ENCODE data around the gene CHD9. TPM values are rescaled to one million over a fixed set of nuclear protein-coding genes. Genes with fewer than 3 reads are reported as not detected.
A peak's percentile ranks its signal among the peaks of the same experiment; 100 is the strongest.
"Not testable (repeated sequence)": the region's sequence is repeated elsewhere in the genome, so short reads cannot be mapped to it uniquely, and the experiment has no call there.

The CHD9 gene
- polyA plus RNA-seq, 3 donors, result 53.2 to 65.6 (median 59.2) TPM

DNA sequence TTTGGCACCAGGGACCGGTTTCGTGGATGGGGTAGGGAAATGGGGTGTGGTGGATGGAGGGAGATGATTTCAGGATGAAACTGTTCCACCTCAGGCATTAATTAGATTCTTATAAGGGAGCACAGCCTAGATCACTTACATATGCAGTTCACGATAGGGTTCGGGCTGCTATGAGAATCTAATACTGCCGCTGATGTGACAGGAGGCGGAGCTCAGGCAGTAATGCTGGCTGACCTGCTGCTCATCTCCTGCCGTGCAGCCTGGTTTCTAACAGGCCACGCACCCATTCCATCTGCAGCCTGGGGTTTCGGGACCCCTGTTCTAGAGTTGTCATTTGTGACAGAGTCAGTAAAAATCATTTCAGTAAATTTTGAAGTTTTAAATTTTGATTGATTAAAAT, 99.7 kb downstream of the CHD9 start:
- no peak for DNase-seq (ENCODE audit: extremely low read depth in 1 of 11, low read depth in 9 of 11, low spot score in 4 of 11)

DNA sequence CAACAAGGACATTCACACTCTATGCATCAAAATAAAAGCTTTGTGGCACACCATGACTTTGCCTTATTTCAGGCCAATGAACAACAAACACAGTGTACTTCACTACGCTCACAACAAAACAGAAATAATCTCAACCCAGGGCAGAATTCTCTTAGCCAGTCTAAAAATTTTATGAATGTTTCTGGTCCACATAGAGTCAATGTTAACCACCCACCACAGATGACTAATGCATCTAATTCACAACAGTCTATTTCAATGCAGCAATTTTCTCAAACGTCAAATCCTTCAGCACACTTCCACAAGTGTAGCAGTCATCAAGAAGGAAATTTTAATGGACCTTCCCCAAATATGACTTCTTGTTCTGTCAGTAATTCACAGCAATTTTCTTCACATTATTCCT, 101.7 kb downstream of the CHD9 start:
- DNase-seq (ENCODE audit: extremely low read depth in 1 of 11, low read depth in 9 of 11, low spot score in 4 of 11), result no peak

DNA sequence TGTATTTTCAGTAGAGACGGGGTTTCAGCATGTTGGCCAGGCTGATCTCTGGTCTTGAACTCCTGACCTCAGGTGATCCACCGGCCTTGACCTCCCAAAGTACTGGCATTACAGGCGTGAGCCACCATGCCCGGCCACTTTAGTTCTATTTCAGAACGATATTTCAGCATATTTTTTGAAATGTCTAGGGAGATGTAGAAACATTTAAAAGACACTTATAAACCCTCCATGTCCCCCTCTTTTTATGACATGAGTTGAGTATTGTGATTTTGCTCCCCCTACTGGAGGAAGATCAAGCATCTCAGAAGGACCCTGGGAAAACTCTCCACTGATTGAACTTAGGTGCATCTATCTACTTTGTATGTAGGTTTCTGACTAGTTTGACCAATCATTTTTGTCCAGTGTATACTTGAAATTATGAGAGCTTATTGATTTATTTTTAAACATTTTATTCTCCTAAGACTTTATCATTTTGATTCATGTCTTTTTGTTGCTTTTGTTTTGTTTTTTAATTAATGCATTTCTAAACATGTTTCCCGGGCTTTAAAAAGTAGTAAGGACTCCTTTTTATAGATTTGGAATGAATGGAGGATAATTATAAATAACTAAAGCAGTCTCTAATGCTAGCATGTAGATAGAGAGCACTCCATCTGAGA, 105.1 kb downstream of the CHD9 start:
- peak; percentile 26 to 60 (median 39) for DNase-seq (ENCODE audit: extremely low read depth in 1 of 11, low read depth in 9 of 11, low spot score in 4 of 11)

DNA sequence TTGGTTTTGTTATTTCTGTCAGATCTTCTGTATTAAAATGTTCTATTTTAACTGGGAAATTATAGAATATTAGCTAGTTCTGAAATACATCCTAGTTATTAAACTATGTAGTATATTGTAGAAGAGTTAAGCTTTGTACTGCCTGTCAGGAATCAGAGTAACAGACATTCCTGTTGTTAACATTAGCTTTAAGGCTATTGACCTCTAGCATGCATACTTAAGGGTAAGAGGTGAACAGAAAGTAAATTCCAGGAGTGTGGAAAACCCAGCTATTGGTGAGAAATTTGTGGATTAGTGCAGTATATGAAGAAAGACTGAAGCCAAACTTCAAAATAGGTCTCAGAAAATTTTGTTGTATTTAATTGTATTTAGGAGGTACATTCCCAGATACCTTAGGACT, 111.3 kb downstream of the CHD9 start:
- DNase-seq (ENCODE audit: extremely low read depth in 1 of 11, low read depth in 9 of 11, low spot score in 4 of 11), result no peak

DNA sequence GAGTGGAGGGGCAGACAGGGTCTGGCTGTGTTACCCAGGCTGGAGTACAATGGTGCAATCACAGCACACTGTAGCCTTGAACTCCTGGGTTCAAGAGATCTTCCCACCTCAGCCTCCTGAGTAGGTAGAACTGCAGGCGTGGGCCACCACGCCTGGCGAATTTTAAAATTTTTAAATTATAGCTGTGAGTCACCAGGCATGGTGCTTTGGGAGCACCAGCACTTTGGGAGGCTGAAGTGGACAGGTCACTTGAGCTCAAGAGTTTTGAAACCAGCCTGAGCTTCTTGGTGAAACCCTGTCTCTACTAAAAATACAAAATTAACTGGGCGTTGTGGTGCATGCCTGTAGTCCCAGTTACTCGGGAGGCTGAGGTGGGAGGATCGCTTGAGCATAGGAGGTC, 114.0 kb downstream of the CHD9 start:
- DNase-seq (ENCODE audit: extremely low read depth in 1 of 11, low read depth in 9 of 11, low spot score in 4 of 11), result no peak

DNA sequence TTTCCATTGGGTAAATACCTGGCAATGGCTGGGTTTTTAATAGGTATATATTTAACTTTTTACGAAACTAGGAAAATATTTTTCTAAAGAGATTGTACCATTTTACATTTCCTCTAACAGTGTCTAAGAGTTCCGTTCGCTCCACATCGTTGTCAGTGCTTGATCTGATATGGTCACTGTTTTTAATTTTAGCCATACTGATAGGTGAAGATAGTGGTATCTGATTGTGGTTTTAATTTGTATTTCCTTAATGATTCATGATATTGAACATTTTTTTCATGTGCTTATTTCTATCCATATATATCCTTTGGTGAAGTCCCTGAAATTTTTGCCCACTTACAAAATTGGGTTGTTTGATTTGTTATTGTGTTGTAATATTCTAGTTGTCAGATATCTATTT, 117.7 kb downstream of the CHD9 start:
- no peak for DNase-seq (ENCODE audit: extremely low read depth in 1 of 11, low read depth in 9 of 11, low spot score in 4 of 11)

DNA sequence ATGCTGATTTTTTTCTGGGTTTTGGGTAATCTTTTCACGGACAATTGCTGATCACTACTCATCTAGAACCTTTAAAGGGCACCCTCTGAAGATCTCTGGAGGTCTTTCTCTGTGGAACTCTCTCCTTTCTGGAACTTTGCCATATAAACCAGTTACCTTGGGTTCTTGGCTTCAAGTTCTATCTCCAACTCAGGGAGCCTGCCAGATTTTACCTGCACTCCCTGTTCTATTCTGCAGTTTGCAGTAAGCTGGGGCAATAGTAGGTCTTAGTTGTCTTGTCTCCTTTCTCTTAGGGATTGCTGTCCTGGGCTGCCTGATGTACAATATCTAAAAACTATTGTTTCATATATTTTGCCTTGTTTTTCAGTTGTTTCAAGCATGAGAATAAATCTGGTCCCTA, 120.3 kb downstream of the CHD9 start:
- no peak for DNase-seq (ENCODE audit: extremely low read depth in 1 of 11, low read depth in 9 of 11, low spot score in 4 of 11)

DNA sequence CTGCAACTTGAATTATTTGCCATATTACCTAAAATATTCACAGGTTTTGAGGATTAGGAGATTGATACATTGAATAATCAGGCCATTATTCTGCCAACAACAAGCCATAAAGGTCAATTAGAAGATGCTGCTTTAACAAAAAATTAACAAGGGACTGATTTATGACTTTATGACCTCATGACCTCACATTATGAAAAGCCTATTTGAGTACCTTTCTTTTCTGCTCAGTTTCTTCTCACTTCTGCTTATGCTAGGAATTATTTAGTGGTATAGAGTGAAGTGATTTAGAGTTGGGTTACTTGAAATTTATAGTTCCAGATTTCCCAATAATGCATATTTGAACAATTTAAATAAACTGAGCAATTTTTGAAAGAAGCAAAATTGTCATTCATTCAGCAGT, 121.6 kb downstream of the CHD9 start:
- DNase-seq (ENCODE audit: extremely low read depth in 1 of 11, low read depth in 9 of 11, low spot score in 4 of 11), result no peak

DNA sequence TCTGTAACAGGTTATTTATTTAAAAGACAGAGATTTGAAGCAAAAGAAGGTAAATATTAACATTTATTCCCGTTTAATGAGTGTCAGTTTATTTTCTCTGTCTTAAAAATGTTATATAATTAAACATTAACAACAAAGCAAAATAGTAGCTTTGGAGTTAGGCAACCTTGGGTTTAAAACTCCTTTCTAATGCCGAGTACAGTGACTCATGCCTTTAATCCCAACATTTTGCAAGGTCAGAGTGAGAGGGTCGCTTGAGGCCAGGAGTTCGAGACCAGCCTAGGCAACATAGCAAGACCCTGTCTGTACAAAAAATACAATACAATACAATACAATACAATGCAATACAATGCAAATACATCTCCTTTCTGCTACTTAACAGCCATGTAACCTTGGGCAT, 128.7 kb downstream of the CHD9 start:
- DNase-seq (ENCODE audit: extremely low read depth in 1 of 11, low read depth in 9 of 11, low spot score in 4 of 11), result no peak

DNA sequence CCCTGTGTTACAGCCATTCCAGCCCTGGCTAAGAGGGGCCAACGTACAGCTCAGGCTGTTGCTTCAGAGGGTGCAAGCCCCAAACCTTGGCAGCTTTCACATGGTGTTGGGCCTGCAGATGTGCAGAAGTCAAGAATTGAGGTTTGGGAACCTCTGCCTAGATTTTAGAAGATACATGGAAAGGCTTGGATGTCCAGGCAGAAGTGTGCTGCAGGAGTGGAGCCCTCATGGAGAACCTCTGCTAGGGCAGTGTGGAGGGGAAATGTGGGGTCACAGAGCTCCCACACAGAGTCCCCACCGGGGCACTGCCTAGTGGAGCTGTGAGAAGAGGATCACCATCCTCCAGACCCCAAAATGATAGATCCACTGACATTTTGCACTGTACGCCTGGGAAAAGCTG, 130.9 kb downstream of the CHD9 start:
- not testable (repeated sequence) for DNase-seq (ENCODE audit: extremely low read depth in 1 of 11, low read depth in 9 of 11, low spot score in 4 of 11)

DNA sequence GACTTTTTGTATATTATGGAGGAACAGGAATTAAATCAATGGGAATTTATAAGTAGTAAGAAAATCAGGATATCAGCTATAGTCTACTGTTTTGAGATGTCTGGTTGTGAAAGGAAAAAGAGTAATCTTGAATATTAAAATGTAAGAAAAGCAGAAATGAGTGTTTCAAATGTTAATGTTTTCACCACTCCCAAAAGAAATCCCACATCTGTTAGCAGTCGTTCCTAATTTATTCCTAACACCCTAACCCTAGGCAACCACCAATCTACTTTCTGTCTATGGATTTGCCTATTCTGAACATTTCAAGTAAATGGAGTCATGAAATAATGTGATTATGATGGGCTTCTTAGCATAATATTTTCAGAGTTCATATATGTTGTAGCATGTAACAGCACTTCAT, 133.0 kb downstream of the CHD9 start:
- no peak for DNase-seq (ENCODE audit: extremely low read depth in 1 of 11, low read depth in 9 of 11, low spot score in 4 of 11)

DNA sequence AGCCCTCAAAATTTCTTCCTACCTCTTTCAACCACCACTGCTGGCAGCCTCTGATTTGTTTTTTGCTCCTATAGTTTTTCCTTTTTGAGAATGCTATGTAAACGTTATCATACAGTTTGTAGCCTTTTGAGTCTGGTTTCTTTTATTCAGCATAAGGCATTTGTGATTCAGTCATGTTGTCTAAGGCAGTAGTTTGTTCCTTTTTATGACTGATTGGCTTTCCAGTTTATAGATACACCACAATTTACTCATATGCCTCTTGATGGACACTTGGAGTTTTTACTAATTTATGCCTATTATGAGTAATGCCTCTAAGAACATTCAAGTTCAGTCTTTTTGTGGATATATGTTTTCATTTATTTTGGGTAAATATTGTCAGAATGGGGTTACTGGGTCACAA, 136.6 kb downstream of the CHD9 start:
- DNase-seq (ENCODE audit: extremely low read depth in 1 of 11, low read depth in 9 of 11, low spot score in 4 of 11), result no peak

DNA sequence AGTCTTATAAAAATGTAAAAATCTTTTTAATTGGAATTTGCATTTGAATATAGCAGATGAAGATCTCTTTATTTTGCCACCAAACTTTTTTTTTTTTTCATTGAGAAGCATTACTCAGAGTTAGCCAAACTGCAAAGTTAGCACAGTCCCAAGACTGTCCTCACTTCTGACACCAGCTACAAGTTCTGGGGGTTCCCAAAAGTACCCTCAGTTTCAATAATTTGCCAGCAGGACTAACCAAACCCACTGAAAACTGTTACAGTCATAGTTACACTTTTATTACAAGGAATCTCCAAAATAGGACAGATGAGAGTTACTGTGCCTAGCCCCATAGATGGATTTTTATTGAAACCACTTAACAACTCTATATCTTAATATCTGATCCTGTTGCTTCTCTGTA, 144.1 kb downstream of the CHD9 start:
- DNase-seq (ENCODE audit: extremely low read depth in 1 of 11, low read depth in 9 of 11, low spot score in 4 of 11), result no peak

DNA sequence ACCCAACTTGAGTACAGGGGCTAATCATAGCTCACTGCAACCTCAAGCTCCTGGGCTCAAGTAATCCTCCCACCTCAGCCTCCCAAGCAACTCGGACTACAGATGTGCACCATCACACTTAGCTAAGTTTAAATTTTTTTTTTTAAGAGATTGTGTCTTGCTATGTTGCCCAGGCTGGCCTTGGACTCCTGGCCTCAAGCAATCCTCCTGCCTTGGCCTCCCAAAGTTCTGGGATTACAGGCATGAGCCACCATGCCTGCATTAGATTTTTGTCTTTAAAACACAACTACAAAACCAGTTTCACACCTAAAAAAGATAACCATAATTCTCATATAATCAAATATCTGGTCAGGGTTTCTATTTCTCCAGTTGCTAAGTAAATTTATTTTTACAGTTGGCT, 147.1 kb downstream of the CHD9 start:
- DNase-seq (ENCODE audit: extremely low read depth in 1 of 11, low read depth in 9 of 11, low spot score in 4 of 11), result no peak

DNA sequence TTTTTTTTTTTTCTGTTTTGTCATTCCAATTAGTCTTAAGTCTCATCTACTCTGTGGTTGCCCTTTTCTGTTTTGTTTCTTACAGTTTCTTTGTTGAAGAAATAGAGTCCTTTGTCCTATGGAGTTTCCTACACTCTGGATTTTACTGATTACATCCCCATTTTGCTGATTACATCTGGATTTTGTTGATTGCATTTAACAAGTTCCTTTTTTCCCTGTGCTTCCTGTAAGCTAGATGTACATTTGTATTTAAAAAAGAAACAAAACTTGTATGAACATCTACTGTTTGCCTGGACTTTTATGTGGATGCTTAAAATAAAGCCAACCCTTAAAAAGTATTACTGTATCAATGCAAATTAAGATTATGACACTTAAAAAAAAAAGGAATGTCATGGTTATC, 147.6 kb downstream of the CHD9 start:
- no peak for DNase-seq (ENCODE audit: extremely low read depth in 1 of 11, low read depth in 9 of 11, low spot score in 4 of 11)

DNA sequence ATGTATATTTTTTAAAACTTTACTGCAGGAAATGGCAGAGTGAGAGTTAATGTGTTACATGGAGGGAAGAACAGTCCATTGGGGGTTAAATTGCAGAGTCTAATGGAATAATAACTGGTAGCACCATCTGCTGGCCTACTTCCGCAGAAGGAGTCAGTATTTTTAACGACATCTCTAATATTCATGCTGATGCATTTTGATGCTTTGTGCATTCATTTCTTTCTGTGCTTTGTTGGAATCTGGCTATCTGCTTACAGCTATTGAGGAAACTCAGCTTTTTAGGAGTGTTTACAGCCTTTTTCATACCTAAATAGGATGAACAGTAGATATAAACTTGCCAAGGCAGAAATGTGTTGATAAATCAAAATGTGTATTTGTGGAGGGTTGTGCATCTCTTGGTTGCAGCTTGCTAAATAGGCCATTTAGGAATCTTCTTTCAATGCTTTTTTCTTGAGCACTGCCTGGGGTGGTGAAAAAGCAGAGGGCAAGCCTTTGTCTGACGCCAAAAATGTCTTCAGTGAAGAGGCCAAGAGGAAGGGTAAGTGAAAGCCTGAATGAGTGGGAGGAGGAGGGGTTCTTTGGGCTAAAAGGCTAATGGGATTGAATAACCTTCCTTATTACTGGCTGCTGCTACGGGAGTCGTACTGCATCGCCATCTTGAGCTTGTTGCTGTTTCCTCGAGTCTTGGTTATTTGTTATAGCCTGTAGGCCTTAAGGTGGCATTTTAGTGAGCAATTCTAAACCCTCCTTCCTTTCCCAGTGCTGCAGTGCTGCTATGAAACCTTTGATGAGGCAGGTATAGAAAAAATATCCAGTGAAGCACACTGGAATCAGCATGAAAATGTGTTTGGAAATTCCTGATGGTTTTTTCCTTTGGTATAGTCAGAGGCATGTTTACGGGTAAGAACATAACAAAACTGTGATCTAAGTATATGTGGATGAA, 153.3 kb downstream of the CHD9 start:
- peak; percentile 71 to 92 (median 85) for DNase-seq (ENCODE audit: extremely low read depth in 1 of 11, low read depth in 9 of 11, low spot score in 4 of 11)

DNA sequence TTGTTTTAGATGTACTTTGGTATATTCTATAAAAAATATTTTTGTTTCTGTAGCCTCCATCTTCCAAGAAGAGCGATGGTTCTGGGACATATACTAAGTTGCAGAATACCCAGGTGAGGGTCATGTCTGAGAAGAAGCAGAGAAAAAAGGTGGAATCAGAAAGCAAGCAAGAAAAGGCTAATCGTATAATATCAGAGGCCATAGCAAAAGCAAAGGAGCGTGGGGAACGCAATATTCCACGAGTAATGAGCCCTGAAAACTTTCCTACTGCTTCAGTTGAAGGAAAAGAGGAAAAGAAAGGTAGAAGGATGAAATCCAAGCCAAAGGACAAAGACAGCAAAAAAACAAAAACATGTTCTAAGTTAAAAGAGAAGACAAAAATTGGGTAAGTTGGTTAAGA, 154.6 kb downstream of the CHD9 start:
- DNase-seq (ENCODE audit: extremely low read depth in 1 of 11, low read depth in 9 of 11, low spot score in 4 of 11), result no peak

DNA sequence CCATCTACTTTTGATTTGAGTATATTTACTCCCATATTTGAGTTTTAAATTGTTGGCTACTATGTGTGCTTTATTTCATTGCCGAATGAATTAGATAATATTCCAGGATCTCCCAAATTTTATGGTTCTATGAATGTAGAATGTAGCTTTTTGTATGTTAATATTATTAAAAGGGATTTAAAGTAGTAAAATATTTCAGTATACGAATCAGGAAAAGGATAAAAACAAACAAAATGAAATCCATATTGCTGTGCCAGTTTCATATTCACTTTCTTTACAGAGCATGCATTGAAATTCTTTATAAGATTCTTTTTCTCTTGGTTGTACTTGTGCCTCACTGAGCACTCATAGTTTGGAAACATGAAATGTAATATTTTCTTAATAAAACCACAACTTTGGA, 155.1 kb downstream of the CHD9 start:
- no peak for DNase-seq (ENCODE audit: extremely low read depth in 1 of 11, low read depth in 9 of 11, low spot score in 4 of 11)

DNA sequence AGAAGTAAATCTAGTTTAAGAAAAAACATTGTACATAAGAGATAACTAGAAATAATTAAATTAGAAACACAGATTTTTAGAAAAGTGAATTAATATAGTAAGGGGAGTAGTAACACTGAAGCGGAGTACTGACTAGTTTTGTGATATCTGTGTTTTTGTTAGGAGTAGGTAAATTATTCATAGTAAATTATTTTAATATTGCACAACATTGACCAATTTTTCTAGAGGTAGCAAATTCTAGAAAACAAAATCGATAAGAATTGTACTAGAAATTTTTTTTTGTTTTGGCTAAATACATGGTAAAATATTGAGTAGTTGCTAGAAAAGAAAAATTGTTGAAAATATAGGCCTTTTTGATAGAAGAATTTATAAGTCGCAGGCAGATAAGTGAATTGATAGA, 156.5 kb downstream of the CHD9 start:
- DNase-seq (ENCODE audit: extremely low read depth in 1 of 11, low read depth in 9 of 11, low spot score in 4 of 11), result no peak

DNA sequence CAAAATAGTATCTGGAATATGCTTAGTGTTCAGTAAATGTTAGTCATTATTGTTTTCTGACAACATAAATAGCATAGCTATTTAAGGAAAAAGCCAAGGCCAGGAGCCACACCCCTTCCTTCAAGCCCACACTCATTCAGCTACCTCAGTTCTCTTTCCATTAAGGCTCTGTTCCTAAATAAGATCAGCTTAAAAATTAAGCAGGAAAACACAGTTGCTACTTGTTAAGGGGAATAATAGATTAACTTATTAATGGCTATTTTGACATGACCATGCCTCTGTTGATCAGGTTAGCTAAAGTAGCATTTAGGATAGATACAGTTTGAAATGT, 158.1 kb downstream of the CHD9 start:
- no peak for DNase-seq (ENCODE audit: extremely low read depth in 1 of 11, low read depth in 9 of 11, low spot score in 4 of 11)

DNA sequence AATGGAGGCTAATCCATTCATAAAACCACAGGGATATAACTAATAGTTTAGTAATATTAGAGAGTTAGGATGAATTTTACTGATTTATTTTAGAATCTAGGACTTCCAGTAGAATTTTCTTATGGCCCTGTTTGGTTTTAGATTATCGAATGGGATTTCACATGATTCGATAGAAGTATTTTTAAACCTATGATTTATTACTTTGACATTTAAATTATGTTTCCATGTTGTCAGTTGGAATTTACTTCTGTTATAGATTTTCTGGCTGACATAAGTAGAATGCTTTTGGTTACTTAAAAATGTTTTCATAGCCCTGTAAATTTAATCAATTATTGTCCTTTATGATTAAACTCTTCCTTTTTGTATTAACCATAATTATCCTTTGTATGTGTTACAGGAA, 158.8 kb downstream of the CHD9 start:
- no peak for DNase-seq (ENCODE audit: extremely low read depth in 1 of 11, low read depth in 9 of 11, low spot score in 4 of 11)
